HEK293 (cell line): ENCODE results near the gene COX20.

ENCODE experiments used
- BCL11B ChIP-seq: fragments of 450-650 bp; formaldehyde crosslinking; IDR thresholded peaks from 2 replicates; pipeline ENCODE4 v1.5.1; 2016; ENCODE audit warnings: low read depth, missing biosample characterization, missing genetic modification characterization
- CTCF ChIP-seq: fragments of 450-650 bp; formaldehyde crosslinking; IDR thresholded peaks from 2 replicates; pipeline ENCODE4 v1.5.1; 2016; ENCODE audit warnings: missing biosample characterization, missing genetic modification characterization
- EGR2 ChIP-seq: fragments of 450-650 bp; formaldehyde crosslinking; IDR thresholded peaks from 2 replicates; pipeline ENCODE4 v1.5.1; 2016; ENCODE audit warnings: low read depth, missing biosample characterization, missing genetic modification characterization
- GLIS1 ChIP-seq: fragments of 450-650 bp; formaldehyde crosslinking; IDR thresholded peaks from 2 replicates; pipeline ENCODE4 v1.5.1; 2016; ENCODE audit warnings: missing biosample characterization, missing genetic modification characterization
- HOXC10 ChIP-seq: sonication (generic); formaldehyde crosslinking; IDR thresholded peaks from 2 replicates; pipeline ENCODE4 v1.8.1; 2023; ENCODE audit warnings: mild to moderate bottlenecking, missing genetic modification reagents
- KLF17 ChIP-seq: fragments of 450-650 bp; formaldehyde crosslinking; IDR thresholded peaks from 2 replicates; pipeline ENCODE4 v1.5.1; 2016; ENCODE audit warnings: missing biosample characterization, missing genetic modification characterization
- KLF9 ChIP-seq: fragments of 450-650 bp; formaldehyde crosslinking; IDR thresholded peaks from 2 replicates; pipeline ENCODE4 v1.5.1; 2016; ENCODE audit warnings: missing biosample characterization, missing genetic modification characterization, low read depth
- MEIS1 ChIP-seq: sonication (generic); formaldehyde crosslinking; IDR thresholded peaks from 2 replicates; pipeline ENCODE4 v1.8.1; 2022; ENCODE audit warnings: missing genetic modification reagents, mild to moderate bottlenecking, borderline replicate concordance
- PRDM4 ChIP-seq: fragments of 450-650 bp; formaldehyde crosslinking; IDR thresholded peaks from 2 replicates; pipeline ENCODE4 v1.5.1; 2017; ENCODE audit warnings: missing biosample characterization, missing genetic modification characterization
- ZBTB17 ChIP-seq: fragments of 450-650 bp; formaldehyde crosslinking; IDR thresholded peaks from 2 replicates; pipeline ENCODE4 v1.5.1; 2016; ENCODE audit warnings: missing biosample characterization, missing genetic modification characterization
- ZBTB49 ChIP-seq: fragments of 450-650 bp; formaldehyde crosslinking; IDR thresholded peaks from 2 replicates; pipeline ENCODE4 v1.5.1; 2016; ENCODE audit warnings: missing biosample characterization, missing genetic modification characterization, low read depth
- ZBTB8A ChIP-seq: fragments of 450-650 bp; formaldehyde crosslinking; IDR thresholded peaks from 2 replicates; pipeline ENCODE4 v1.5.1; 2016; ENCODE audit warnings: missing biosample characterization, missing genetic modification characterization
- ZNF114 ChIP-seq: fragments of 450-650 bp; formaldehyde crosslinking; IDR thresholded peaks from 2 replicates; pipeline ENCODE4 v1.5.0; 2017; ENCODE audit warnings: missing biosample characterization, missing genetic modification characterization
- ZNF140 ChIP-seq: fragments of 450-650 bp; formaldehyde crosslinking; IDR thresholded peaks from 2 replicates; pipeline ENCODE4 v1.5.1; 2016; ENCODE audit warnings: missing biosample characterization, missing genetic modification characterization
- ZNF221 ChIP-seq: fragments of 450-650 bp; formaldehyde crosslinking; IDR thresholded peaks from 2 replicates; pipeline ENCODE4 v1.5.1; 2017; ENCODE audit warnings: missing biosample characterization, missing genetic modification characterization, borderline replicate concordance
- ZNF274 ChIP-seq, 2 experiments: fragments of 200-500 bp in 1 of 2; fragments of 450-650 bp in 1 of 2; sonication (Bioruptor generic) in 1 of 2; formaldehyde crosslinking in 1 of 2; IDR thresholded peaks; 2 replicates each; pipeline versions ENCODE4 v1.5.1 to v1.6.1; 2014 to 2016; ENCODE audit warnings: borderline replicate concordance in 1 of 2, inconsistent platforms in 1 of 2, low read length in 1 of 2, missing biosample characterization in 1 of 2, missing genetic modification characterization in 1 of 2
- ZNF311 ChIP-seq: fragments of 450-650 bp; formaldehyde crosslinking; IDR thresholded peaks from 2 replicates; pipeline ENCODE4 v1.5.1; 2017; ENCODE audit warnings: missing biosample characterization, missing genetic modification characterization, borderline replicate concordance
- ZNF404 ChIP-seq: fragments of 450-650 bp; formaldehyde crosslinking; IDR thresholded peaks from 2 replicates; pipeline ENCODE4 v1.5.1; 2017; ENCODE audit warnings: missing biosample characterization, missing genetic modification characterization
- ZNF416 ChIP-seq: fragments of 450-650 bp; formaldehyde crosslinking; IDR thresholded peaks from 2 replicates; pipeline ENCODE4 v1.5.1; 2016; ENCODE audit warnings: missing biosample characterization, missing genetic modification characterization
- ZNF501 ChIP-seq: fragments of 450-650 bp; formaldehyde crosslinking; IDR thresholded peaks from 2 replicates; pipeline ENCODE4 v1.5.1; 2016; ENCODE audit warnings: missing biosample characterization, missing genetic modification characterization
- ZNF510 ChIP-seq: fragments of 450-650 bp; formaldehyde crosslinking; IDR thresholded peaks from 2 replicates; pipeline ENCODE4 v1.5.1; 2018; ENCODE audit warnings: mild to moderate bottlenecking, missing genetic modification characterization, missing biosample characterization; ENCODE audit not compliant: insufficient replicate concordance
- ZNF521 ChIP-seq: fragments of 450-650 bp; formaldehyde crosslinking; IDR thresholded peaks from 2 replicates; pipeline ENCODE4 v1.5.1; 2017; ENCODE audit warnings: missing biosample characterization, mild to moderate bottlenecking, missing genetic modification characterization
- ZNF639 ChIP-seq: fragments of 450-650 bp; formaldehyde crosslinking; IDR thresholded peaks from 2 replicates; pipeline ENCODE4 v1.5.1; 2016; ENCODE audit warnings: missing biosample characterization, missing genetic modification characterization
- ZNF645 ChIP-seq: fragments of 450-650 bp; formaldehyde crosslinking; IDR thresholded peaks from 2 replicates; pipeline ENCODE4; 2016; ENCODE audit warnings: missing biosample characterization, missing genetic modification characterization
- ZNF670 ChIP-seq: fragments of 450-650 bp; formaldehyde crosslinking; IDR thresholded peaks from 2 replicates; pipeline ENCODE4 v1.5.1; 2016; ENCODE audit warnings: missing biosample characterization, missing genetic modification characterization, low read depth
- ZNF677 ChIP-seq: fragments of 450-650 bp; IDR thresholded peaks from 2 replicates; pipeline ENCODE4 v1.5.0; 2018; ENCODE audit warnings: missing biosample characterization, mild to moderate bottlenecking, missing genetic modification characterization, moderate library complexity
- ZNF768 ChIP-seq: fragments of 450-650 bp; formaldehyde crosslinking; IDR thresholded peaks from 2 replicates; pipeline ENCODE4 v1.5.1; 2018; ENCODE audit warnings: missing biosample characterization, mild to moderate bottlenecking, missing genetic modification characterization
- ZNF776 ChIP-seq: fragments of 450-650 bp; formaldehyde crosslinking; IDR thresholded peaks from 2 replicates; pipeline ENCODE4 v1.5.0; 2017; ENCODE audit warnings: missing biosample characterization, missing genetic modification characterization, borderline replicate concordance
- ZSCAN30 ChIP-seq: fragments of 450-650 bp; IDR thresholded peaks from 2 replicates; pipeline ENCODE4 v1.5.1; 2018; ENCODE audit warnings: missing biosample characterization, mild to moderate bottlenecking, missing genetic modification characterization, moderate library complexity

COX20 gene

GRCh38 chr1:244862699-244863490 lies 27.4 kb downstream of the COX20 start (continued):
- TF ChIP-seq ZNF274 (IDR thresholded peaks at IDR 0.05; ENCODE audit: low read length) (no peak), ZNF274 (tag by site-specific recombination; IDR thresholded peaks at IDR 0.05; ENCODE audit: borderline replicate concordance) (no peak), ZNF677 (tag by site-specific recombination) (no peak), ZNF501 (tag by site-specific recombination) (no peak), ZNF311 (no peak), PRDM4 (peak; percentile 74), ZNF114 (no peak), ZNF510 (no peak), ZNF221 (tag by site-specific recombination) (no peak), ZNF639 (tag by site-specific recombination) (peak; percentile 79), EGR2 (tag by site-specific recombination) (peak; percentile 71; the same call in 1 of the 2 replicates), ZSCAN30 (tag by site-specific recombination) (peak; percentile 72), BCL11B (tag by site-specific recombination) (peak; percentile 77; the same call in 1 of the 2 replicates), ZNF521 (no peak), MEIS1 (no peak), ZNF416 (tag by site-specific recombination) (no peak), KLF17 (tag by site-specific recombination) (peak; percentile 91), ZNF670 (tag by site-specific recombination) (no peak), ZBTB17 (peak; percentile 89), CTCF (tag by site-specific recombination) (no peak; the same call in 1 of the 2 replicates), GLIS1 (tag by site-specific recombination) (peak; percentile 94), ZNF140 (tag by site-specific recombination) (no peak), ZNF776 (no peak), ZNF645 (0 out of 2 replicates have a peak, but pooled peaks have one; percentile 57), ZNF768 (tag by site-specific recombination) (no peak), HOXC10 (CRISPR knock-in tag) (no peak), ZBTB8A (tag by site-specific recombination) (peak; percentile 81), ZBTB49 (tag by site-specific recombination) (no peak), KLF9 (tag by site-specific recombination) (peak; percentile 64), ZNF404 (tag by site-specific recombination) (no peak)
